Coronary artery (tissue), 2 donors: ENCODE measurements around the gene NOP56.
A peak's percentile ranks its signal among the peaks of the same experiment; 100 is the strongest.

Experiments
- DNase-seq: peaks from one replicate; pipeline ENCODE4 v3.0.0-alpha.2; 2017; ENCODE audit warnings: low spot score
- H3K27ac ChIP-seq, 2 donors: fragments of 200-600 bp; sonication (generic); one replicate each; pipeline ENCODE4 v1.5.1; 2016 to 2019
- H3K4me3 ChIP-seq: fragments of 200-600 bp; sonication (generic); 2 replicates; pipeline ENCODE4 v1.5.1; 2016; ENCODE audit warnings: mild to moderate bottlenecking, moderate library complexity
- TF ChIP-seq, protein P1 (sequence below): fragments of 200-600 bp; sonication (generic); IDR thresholded peaks from one replicate; pipeline ENCODE4 v1.5.1; 2019; ENCODE audit warnings: antibody characterized with exemption

Gene NOP56

GRCh38 chr20:2619961-2620595 lies 32.4 kb upstream of the NOP56 start:
- Histone ChIP-seq H3K27ac (no peak overlapping the region), H3K4me3 (no peak overlapping the region)
- DNase-seq, result no peak

DNA sequence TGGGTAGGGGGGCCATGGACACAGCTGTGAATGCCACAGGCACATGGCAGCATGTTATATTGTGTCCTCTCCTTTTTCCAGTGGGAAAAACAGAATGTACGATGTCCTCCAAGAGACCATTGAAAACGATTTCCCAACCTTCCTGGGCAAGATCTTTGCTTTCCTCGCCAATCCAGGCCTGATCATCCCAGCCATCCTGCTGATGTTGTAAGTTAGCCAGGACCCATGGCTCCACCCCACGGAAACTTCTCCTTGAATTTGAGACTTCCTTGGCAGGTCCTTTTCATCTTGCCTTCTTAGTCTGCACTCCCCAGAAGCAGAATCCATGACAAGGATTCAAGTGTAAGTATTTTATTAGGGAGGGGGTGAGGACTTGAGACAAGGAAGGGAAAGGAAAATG lies 28.2 kb upstream of the NOP56 start:
- peak overlapping the region in 1 of 2 donors; percentile 70 for H3K27ac ChIP-seq
- TF ChIP-seq, protein P1, sequence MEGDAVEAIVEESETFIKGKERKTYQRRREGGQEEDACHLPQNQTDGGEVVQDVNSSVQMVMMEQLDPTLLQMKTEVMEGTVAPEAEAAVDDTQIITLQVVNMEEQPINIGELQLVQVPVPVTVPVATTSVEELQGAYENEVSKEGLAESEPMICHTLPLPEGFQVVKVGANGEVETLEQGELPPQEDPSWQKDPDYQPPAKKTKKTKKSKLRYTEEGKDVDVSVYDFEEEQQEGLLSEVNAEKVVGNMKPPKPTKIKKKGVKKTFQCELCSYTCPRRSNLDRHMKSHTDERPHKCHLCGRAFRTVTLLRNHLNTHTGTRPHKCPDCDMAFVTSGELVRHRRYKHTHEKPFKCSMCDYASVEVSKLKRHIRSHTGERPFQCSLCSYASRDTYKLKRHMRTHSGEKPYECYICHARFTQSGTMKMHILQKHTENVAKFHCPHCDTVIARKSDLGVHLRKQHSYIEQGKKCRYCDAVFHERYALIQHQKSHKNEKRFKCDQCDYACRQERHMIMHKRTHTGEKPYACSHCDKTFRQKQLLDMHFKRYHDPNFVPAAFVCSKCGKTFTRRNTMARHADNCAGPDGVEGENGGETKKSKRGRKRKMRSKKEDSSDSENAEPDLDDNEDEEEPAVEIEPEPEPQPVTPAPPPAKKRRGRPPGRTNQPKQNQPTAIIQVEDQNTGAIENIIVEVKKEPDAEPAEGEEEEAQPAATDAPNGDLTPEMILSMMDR, result no peak
- H3K4me3 ChIP-seq, result no peak overlapping the region
- no peak for DNase-seq

More at GRCh38 chr20:2619961-2620595, 32.4 kb upstream of the NOP56 start:
- TF ChIP-seq, protein P1, result no peak

DNA sequence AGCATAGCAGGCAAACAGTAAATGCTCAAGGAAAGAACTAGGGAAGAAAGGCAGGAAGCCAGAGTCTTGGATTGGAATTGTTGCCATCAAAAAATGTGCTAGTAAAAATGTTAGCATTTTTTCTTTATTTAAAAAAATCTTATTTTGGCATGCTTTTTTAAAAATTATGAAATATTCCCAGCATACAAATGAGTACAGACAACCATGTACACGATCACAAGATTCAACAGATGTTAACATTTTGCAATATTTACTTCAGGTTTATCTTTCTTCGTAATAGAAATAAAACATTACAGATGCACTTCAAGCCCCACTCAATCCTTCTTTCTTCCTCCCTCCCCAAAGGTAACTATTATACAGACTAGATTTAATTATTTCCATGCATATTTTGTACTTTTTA lies 27.4 kb upstream of the NOP56 start:
- H3K4me3 ChIP-seq, result no peak overlapping the region

DNA sequence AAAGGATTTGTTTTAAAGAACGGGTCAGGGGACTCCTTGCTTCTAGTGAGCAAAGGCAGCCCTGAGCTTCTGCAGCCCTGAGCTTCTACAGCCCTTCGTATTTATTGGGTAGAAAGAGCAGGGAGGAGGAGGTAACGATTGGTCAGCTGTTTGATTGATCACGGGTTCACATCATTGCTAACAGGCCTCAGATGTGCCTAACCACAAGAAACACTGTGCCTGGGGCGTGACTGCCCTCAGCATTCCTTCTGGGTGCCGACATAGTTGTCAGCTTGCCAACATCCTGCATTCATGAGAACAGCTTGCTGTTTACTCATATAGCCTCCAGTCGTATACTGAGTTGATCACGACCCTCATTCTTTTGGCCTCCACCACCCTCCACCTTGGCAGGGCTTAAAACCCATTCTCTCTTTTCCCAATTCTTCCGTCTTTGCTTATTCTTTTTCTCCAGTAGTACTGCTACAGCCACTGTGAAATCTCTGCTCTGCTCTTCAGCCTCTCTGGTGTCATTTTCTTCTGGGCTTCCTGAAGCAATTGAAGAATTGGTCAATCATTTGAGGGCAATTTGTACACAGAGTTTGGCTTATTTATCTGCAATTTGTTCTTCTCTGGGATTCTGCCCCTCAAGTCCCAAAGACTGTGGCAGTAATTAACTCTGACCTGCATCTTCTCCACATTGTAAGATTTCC lies 25.4 kb upstream of the NOP56 start:
- TF ChIP-seq, protein P1, result no peak
- DNase-seq, result no peak
- Histone ChIP-seq H3K4me3 (no peak overlapping the region), H3K27ac (no peak overlapping the region)

More for the DNA sequence above, 27.4 kb upstream of the NOP56 start:
- peak overlapping the region in 1 of 2 donors; percentile 43 for H3K27ac ChIP-seq
- TF ChIP-seq, protein P1, result no peak
- no peak for DNase-seq

- TF ChIP-seq, protein P1, result no peak
- Histone ChIP-seq H3K27ac (no peak overlapping the region), H3K4me3 (no peak overlapping the region)
- no peak for DNase-seq
Observed at GRCh38 chr20:2631228-2631627, 21.2 kb upstream of the NOP56 start.

- H3K4me3 ChIP-seq, result no peak overlapping the region
- DNase-seq, result no peak
- H3K27ac ChIP-seq, result no peak overlapping the region
- TF ChIP-seq, protein P1, result no peak
Observed at GRCh38 chr20:2633381-2633780, 19.1 kb upstream of the NOP56 start.

DNA sequence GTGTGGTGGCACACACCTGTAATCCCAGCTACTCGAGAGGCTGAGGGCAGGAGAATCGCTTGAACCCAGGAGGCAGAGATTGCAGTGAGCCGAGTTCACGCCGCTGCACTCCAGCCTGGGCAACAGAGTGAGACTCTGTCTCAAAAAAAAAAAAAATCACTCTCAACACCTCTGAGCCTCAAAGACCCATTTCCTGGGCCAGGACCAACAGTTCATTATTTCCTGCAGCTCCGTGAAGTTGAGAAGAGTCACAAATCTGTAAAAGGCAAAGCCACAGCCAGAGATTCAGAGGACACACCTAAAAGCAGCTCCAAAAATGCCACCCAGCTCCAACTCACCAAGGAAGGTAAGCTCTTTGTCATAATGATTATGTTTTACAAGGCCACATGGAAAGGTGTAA lies 15.2 kb upstream of the NOP56 start:
- H3K4me3 ChIP-seq, result no peak overlapping the region
- no peak overlapping the region for H3K27ac ChIP-seq
- TF ChIP-seq, protein P1, result no peak
- DNase-seq, result no peak
